Osteoblast (primary cell): ENCODE results near the gene SMARCA2. TPM values are rescaled to one million over a fixed set of nuclear protein-coding genes. Genes with fewer than 3 reads are reported as not detected.

Experiments
- DNase-seq: peaks from one replicate; pipeline ENCODE4 v3.0.0; 2011; ENCODE audit warnings: low spot score, mixed read lengths; ENCODE audit not compliant: insufficient read length; ENCODE audit errors: missing footprints
- H2AFZ ChIP-seq: 2 replicates; pipeline ENCODE4 v1.6.0; 2011; ENCODE audit warnings: mild to moderate bottlenecking, low read length
- H3K27ac ChIP-seq: 2 replicates; pipeline ENCODE4 v1.5.1; 2011; ENCODE audit warnings: mild to moderate bottlenecking, low read depth, low read length, moderate library complexity
- H3K27me3 ChIP-seq: 2 replicates; pipeline ENCODE4 v1.6.0; 2012; ENCODE audit warnings: mild to moderate bottlenecking, control low read depth, inconsistent platforms, low read length, moderate library complexity; ENCODE audit not compliant: insufficient read depth
- H3K36me3 ChIP-seq: 2 replicates; pipeline ENCODE4 v1.5.1; 2011; ENCODE audit warnings: mild to moderate bottlenecking, low read length, control low read depth, moderate library complexity; ENCODE audit not compliant: insufficient read depth
- H3K4me1 ChIP-seq: 2 replicates; pipeline ENCODE4 v1.5.1; 2011; ENCODE audit warnings: mild to moderate bottlenecking, low read length, control low read depth, moderate library complexity; ENCODE audit not compliant: insufficient read depth
- H3K4me2 ChIP-seq: 2 replicates; pipeline ENCODE4 v1.6.0; 2011; ENCODE audit warnings: mild to moderate bottlenecking, low read length; ENCODE audit not compliant: insufficient read depth
- H3K4me3 ChIP-seq: fragments of 200-600 bp; sonication (generic); 3 replicates; pipeline ENCODE4 v1.5.1; 2012; ENCODE audit warnings: mild to moderate bottlenecking, low read length, inconsistent platforms; ENCODE audit not compliant: insufficient read depth
- H3K79me2 ChIP-seq: 2 replicates; pipeline ENCODE4 v1.6.0; 2012; ENCODE audit warnings: mild to moderate bottlenecking, low read length, control low read depth, inconsistent platforms; ENCODE audit not compliant: insufficient read depth
- H3K9me3 ChIP-seq: 2 replicates; pipeline ENCODE4 v1.5.1; 2011; ENCODE audit warnings: low read depth, low read length, control low read depth
- H4K20me1 ChIP-seq: 2 replicates; pipeline ENCODE4 v1.6.0; 2012; ENCODE audit warnings: mild to moderate bottlenecking, low read length, control low read depth; ENCODE audit not compliant: insufficient read depth
- total RNA-seq: library from RNA; depleted of rRNA; stranded (reverse); fragments of >200 nt; gene quantifications from 2 replicates; pipeline ENCODE4 v1.2.3, GENCODE V29; 2012
- TF ChIP-seq, protein P1 (sequence below): IDR thresholded peaks from 2 replicates; pipeline ENCODE4 v1.5.1; 2011; ENCODE audit warnings: mild to moderate bottlenecking, low read depth, low read length, moderate library complexity; ENCODE audit errors: extremely low read depth

Gene SMARCA2
- total RNA-seq, 1 donor, result 101 TPM

DNA sequence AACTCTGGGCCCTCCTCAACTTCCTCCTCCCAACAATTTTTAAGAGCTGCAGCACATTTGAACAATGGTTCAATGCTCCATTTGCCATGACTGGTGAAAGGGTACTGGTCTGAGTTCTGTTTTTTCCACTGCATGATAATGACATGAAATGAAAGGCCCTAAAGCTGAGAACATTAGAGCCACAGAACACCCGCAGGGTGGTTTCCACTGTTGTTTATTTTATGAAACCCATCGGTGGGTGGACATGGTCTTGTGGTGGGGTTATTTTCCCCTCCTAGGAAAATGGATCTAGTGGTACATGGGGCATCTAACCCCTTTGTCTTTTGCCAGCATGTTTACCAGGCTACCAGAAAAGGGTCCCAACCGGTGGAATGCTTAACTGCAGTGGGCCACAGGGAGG lies 71.8 kb downstream of the SMARCA2 start:
- Histone ChIP-seq H3K4me2 (no peak overlapping the region), H3K4me1 (peaks cover 5% of the 10 kb centered on the region), H3K27me3 (no peaks in the 10 kb centered on the region), H3K4me3 (no peak overlapping the region), H4K20me1 (no peaks in the 10 kb centered on the region), H2AFZ (no peak overlapping the region), H3K27ac (no peak overlapping the region), H3K79me2 (no peaks in the 10 kb centered on the region), H3K9me3 (no peaks in the 10 kb centered on the region), H3K36me3 (peaks cover 37% of the 10 kb centered on the region)
- TF ChIP-seq, protein P1, sequence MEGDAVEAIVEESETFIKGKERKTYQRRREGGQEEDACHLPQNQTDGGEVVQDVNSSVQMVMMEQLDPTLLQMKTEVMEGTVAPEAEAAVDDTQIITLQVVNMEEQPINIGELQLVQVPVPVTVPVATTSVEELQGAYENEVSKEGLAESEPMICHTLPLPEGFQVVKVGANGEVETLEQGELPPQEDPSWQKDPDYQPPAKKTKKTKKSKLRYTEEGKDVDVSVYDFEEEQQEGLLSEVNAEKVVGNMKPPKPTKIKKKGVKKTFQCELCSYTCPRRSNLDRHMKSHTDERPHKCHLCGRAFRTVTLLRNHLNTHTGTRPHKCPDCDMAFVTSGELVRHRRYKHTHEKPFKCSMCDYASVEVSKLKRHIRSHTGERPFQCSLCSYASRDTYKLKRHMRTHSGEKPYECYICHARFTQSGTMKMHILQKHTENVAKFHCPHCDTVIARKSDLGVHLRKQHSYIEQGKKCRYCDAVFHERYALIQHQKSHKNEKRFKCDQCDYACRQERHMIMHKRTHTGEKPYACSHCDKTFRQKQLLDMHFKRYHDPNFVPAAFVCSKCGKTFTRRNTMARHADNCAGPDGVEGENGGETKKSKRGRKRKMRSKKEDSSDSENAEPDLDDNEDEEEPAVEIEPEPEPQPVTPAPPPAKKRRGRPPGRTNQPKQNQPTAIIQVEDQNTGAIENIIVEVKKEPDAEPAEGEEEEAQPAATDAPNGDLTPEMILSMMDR, result no peak
- no peak for DNase-seq

DNA sequence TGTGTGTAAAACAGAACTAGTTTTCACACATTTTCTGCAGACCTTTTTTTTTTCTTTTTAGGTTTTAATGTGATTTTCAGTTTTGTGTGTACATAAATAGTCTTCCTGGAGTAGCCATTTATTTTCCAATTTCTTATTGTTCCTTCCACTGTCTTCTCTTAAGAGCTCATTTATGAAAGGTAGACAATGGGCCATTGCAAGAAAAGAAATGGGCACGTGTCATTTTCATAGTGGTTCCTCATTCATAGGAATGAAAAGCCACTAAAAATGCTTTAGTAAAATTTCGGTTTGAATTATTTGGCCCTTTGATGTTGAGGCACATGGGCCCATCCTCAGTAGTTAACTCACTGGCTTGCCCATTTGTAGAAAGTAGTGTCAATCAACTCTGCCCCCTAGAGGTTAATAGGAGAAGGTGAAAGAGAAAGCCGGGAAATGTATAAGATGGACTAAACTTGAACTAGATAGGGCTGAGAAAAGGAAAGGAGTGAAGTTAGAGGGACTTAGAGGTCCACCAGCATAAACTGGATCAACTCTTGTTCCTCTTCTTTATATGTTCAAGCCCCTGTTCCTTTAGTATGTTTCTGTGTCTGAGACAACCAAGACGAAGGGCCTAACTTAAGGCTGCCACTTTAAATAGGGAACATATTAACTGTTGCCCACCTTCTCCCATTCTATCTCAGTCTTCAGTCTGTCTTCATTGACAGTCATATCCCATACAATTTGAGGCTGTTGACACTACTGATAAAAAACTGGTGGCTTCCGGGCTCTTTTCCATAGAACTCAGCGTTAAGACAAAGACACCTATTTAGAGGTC lies 72.6 kb downstream of the SMARCA2 start:
- H3K4me3 ChIP-seq, result no peak overlapping the region
- no peak overlapping the region for H3K4me2 ChIP-seq
- no peaks in the 10 kb centered on the region for H3K27me3 ChIP-seq
- no peaks in the 10 kb centered on the region for H4K20me1 ChIP-seq
- peak; percentile 41 for DNase-seq
- H3K27ac ChIP-seq, result no peak overlapping the region
- TF ChIP-seq, protein P1, result peak; percentile 81
- H2AFZ ChIP-seq, result no peak overlapping the region
- peaks cover 1% of the 10 kb centered on the region for H3K4me1 ChIP-seq
- no peaks in the 10 kb centered on the region for H3K9me3 ChIP-seq
- H3K36me3 ChIP-seq, result peaks cover 41% of the 10 kb centered on the region
- no peaks in the 10 kb centered on the region for H3K79me2 ChIP-seq

DNA sequence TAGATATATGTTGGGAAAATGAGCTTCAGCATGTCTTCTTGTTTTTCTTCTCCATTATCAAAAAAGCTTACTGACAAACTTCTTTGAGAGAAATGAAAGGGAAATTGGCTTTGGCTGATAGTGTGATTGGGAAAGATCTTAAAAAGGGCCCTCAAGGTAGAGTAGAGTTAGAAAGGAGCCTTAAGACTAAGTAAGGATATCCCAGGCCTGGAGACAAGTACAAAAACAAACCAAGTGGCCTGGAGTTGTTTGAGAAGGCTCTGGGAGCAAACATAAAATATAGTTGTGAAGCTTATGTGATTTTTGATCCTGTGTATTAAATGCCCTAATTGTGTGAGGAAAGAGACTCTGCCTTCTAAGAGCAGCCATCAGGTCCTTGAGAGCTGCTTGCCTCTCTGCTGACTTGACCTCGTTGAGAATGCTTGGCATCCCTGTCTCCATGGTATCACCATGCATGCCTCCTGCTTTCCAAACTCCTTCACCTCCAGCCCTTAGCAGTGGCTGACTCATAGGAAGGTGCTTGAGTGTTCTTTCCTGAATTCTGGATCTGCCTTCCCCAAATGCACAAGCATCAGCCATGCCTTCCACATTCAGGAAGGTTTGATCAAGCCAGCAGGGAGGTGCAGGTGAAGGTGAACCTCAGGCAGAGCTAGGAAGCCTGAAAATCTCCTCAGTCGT lies 78.9 kb downstream of the SMARCA2 start:
- Histone ChIP-seq H3K79me2 (no peaks in the 10 kb centered on the region), H3K4me3 (no peak overlapping the region), H3K9me3 (no peaks in the 10 kb centered on the region), H3K27me3 (no peaks in the 10 kb centered on the region), H4K20me1 (peaks cover 3% of the 10 kb centered on the region), H3K36me3 (peaks cover 36% of the 10 kb centered on the region), H2AFZ (no peak overlapping the region), H3K4me1 (peaks cover 10% of the 10 kb centered on the region), H3K27ac (no peak overlapping the region), H3K4me2 (no peak overlapping the region)
- peak; percentile 42 for DNase-seq
- TF ChIP-seq, protein P1, result no peak

DNA sequence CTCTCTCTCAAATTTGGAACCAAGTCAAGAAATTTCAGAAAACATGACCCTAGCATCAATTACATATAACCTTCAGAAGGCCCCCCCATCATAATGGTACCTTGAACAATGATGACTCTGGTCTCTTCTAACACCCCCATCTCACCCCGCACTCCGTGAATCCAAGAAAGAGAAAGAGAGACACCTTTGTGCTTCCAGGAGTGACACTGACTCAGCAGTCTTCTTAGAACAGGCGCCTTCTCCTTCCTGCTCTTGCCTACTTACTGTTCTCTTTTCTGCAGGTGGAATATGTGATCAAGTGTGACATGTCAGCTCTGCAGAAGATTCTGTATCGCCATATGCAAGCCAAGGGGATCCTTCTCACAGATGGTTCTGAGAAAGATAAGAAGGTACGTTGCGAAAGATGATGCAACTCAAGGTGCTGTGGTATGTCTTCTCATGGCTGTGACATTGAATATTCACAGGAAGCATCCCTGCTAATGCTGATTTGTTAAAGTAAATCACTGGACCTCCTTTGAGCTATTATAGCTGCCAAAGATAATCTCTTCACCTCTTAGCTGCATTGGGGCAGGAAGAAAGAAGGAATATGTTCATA lies 81.3 kb downstream of the SMARCA2 start:
- Histone ChIP-seq H3K79me2 (no peaks in the 10 kb centered on the region), H4K20me1 (peaks cover 3% of the 10 kb centered on the region), H3K27me3 (no peaks in the 10 kb centered on the region), H2AFZ (no peak overlapping the region), H3K4me2 (no peak overlapping the region), H3K36me3 (peaks cover 37% of the 10 kb centered on the region), H3K4me1 (peaks cover 10% of the 10 kb centered on the region), H3K27ac (no peak overlapping the region), H3K4me3 (no peak overlapping the region), H3K9me3 (no peaks in the 10 kb centered on the region)
- no peak for DNase-seq
- TF ChIP-seq, protein P1, result no peak
